Uterus (tissue), 4 donors: ENCODE results near the gene RRAS2. TPM values are rescaled to one million over a fixed set of nuclear protein-coding genes. Genes with fewer than 3 reads are reported as not detected.

Experiments used
- DNase-seq, 2 donors: peaks; one replicate each; pipeline ENCODE4 v3.0.0-alpha.2; 2019 to 2020
- H3K27ac ChIP-seq, 2 donors: fragments of 200-600 bp; sonication (generic); 1 replicate in 1 of 2; 2 replicates in 1 of 2; pipeline ENCODE4 v1.5.1; 2016 to 2018
- H3K27me3 ChIP-seq, 2 donors: fragments of 200-600 bp; sonication (generic); one replicate each; pipeline ENCODE4 v1.5.1; 2018 to 2019; ENCODE audit warnings: control low read depth in 1 of 2
- H3K36me3 ChIP-seq, 2 donors: fragments of 200-600 bp; sonication (generic); one replicate each; pipeline ENCODE4 v1.5.1; 2019; ENCODE audit warnings: control low read depth in 1 of 2
- H3K4me1 ChIP-seq, 2 donors: fragments of 200-600 bp; sonication (generic); one replicate each; pipeline ENCODE4 v1.5.1; 2018 to 2019; ENCODE audit warnings: control low read depth in 1 of 2
- H3K4me3 ChIP-seq, 2 donors: fragments of 200-600 bp; sonication (generic); 1 replicate in 1 of 2; 2 replicates in 1 of 2; pipeline ENCODE4 v1.5.1; 2018 to 2019; ENCODE audit warnings: mild to moderate bottlenecking in 1 of 2
- H3K9me3 ChIP-seq, 2 donors: fragments of 200-600 bp; sonication (generic); one replicate each; pipeline ENCODE4 v1.5.1; 2019; ENCODE audit warnings: control low read depth in 1 of 2
- CTCF ChIP-seq, 4 experiments: fragments of 200-600 bp in 2 of 4; fragments of 450-650 bp in 2 of 4; sonication (generic) in 2 of 4; IDR thresholded peaks; one replicate each; pipeline ENCODE4 v1.5.1; 2016 to 2019; ENCODE audit warnings: antibody characterized with exemption in 4 of 4, mild to moderate bottlenecking in 2 of 4, moderate library complexity in 1 of 4
- POLR2A ChIP-seq, 2 donors: fragments of 450-650 bp; IDR thresholded peaks; one replicate each; pipeline ENCODE4 v1.6.1; 2016; ENCODE audit warnings: antibody characterized with exemption in 2 of 2, mild to moderate bottlenecking in 1 of 2, moderate library complexity in 1 of 2
- intact Hi-C: fragments of 100-400 bp; cut with DNase I; formaldehyde crosslinking; loops from one replicate; pipeline ENCODE4 v1.15.1; 2023; ENCODE audit warnings: low total_unique reads
- total RNA-seq, 4 donors: library from RNA; depleted of rRNA in 3 of 4; stranded (reverse); fragments of >200 nt in 3 of 4; gene quantifications; one replicate each; pipeline versions ENCODE4 v1.1.0 to v1.2.4, GENCODE V29; 2014 to 2023
- donor health status: DM: yes; HTN: yes; CAD: no.

RRAS2 gene
- total RNA-seq, 4 donors from 2014 or later = 18.7 to 43.6 (median 36.8) TPM

GRCh38 chr11:14371249-14371648 is 12.3 kb upstream of the RRAS2 start:
- TF ChIP-seq POLR2A (IDR thresholded peaks at IDR 0.05) (no peak), CTCF (IDR thresholded peaks at IDR 0.05) (no peak)
- no peak overlapping the region for H3K4me3 ChIP-seq
- DNase-seq = no peak
- H3K36me3 ChIP-seq = no peaks in the 10 kb centered on the region
- no peaks in the 10 kb centered on the region for H3K27me3 ChIP-seq
- no peaks in the 10 kb centered on the region for H3K9me3 ChIP-seq
- no peaks in the 10 kb centered on the region for H3K4me1 ChIP-seq
- H3K27ac ChIP-seq = no peak overlapping the region
- intact Hi-C loops = no loop called here

GRCh38 chr11:14370496-14370895 is 11.5 kb upstream of the RRAS2 start:
- H3K27ac ChIP-seq = no peak overlapping the region
- no peak overlapping the region for H3K4me3 ChIP-seq
- DNase-seq = no peak
- H3K36me3 ChIP-seq = no peaks in the 10 kb centered on the region
- no peaks in the 10 kb centered on the region for H3K9me3 ChIP-seq
- H3K27me3 ChIP-seq = no peaks in the 10 kb centered on the region
- intact Hi-C loops = no loop called here
- H3K4me1 ChIP-seq = no peaks in the 10 kb centered on the region
- TF ChIP-seq CTCF (IDR thresholded peaks at IDR 0.05) (no peak), POLR2A (IDR thresholded peaks at IDR 0.05) (no peak)

- no peak for DNase-seq
- intact Hi-C loops = no loop called here
- H3K36me3 ChIP-seq = no peaks in the 10 kb centered on the region
- no peaks in the 10 kb centered on the region for H3K9me3 ChIP-seq
- H3K4me1 ChIP-seq = no peaks in the 10 kb centered on the region
- no peak overlapping the region for H3K4me3 ChIP-seq
- no peak overlapping the region for H3K27ac ChIP-seq
- no peaks in the 10 kb centered on the region for H3K27me3 ChIP-seq
- TF ChIP-seq CTCF (IDR thresholded peaks at IDR 0.05) (no peak), POLR2A (IDR thresholded peaks at IDR 0.05) (no peak)
These were observed 10.6 kb upstream of the RRAS2 start for GRCh38 chr11:14369598-14369997.

GRCh38 chr11:14366936-14367335 is 8.0 kb upstream of the RRAS2 start:
- Histone ChIP-seq H3K27ac (no peak overlapping the region), H3K36me3 (no peaks in the 10 kb centered on the region), H3K9me3 (no peaks in the 10 kb centered on the region), H3K27me3 (no peaks in the 10 kb centered on the region), H3K4me1 (no peaks in the 10 kb centered on the region), H3K4me3 (no peak overlapping the region)
- no peak for DNase-seq
- intact Hi-C loops = no loop called here
- TF ChIP-seq CTCF (IDR thresholded peaks at IDR 0.05) = no peak
- no peak for TF ChIP-seq POLR2A (IDR thresholded peaks at IDR 0.05)

- Histone ChIP-seq H3K4me1 (no peaks in the 10 kb centered on the region), H3K4me3 (no peak overlapping the region), H3K9me3 (no peaks in the 10 kb centered on the region), H3K27ac (no peak overlapping the region), H3K27me3 (no peaks in the 10 kb centered on the region), H3K36me3 (no peaks in the 10 kb centered on the region)
- TF ChIP-seq CTCF (IDR thresholded peaks at IDR 0.05) (no peak), POLR2A (IDR thresholded peaks at IDR 0.05) (no peak)
- DNase-seq = no peak
- intact Hi-C loops = no loop called here
These were observed 5.3 kb upstream of the RRAS2 start for GRCh38 chr11:14364322-14364721.
